HG02623 (cell line): ENCODE data around the gene HECA.
"Not testable (repeated sequence)": the region's sequence is repeated elsewhere in the genome, so short reads cannot be mapped to it uniquely, and the experiment has no call there.

Source experiments
- ATAC-seq: cut with Tn5 transposase; IDR thresholded peaks from one replicate; pipeline ENCODE4 v1.9.1; 2021; ENCODE audit warnings: moderate library complexity; ENCODE audit not compliant: unreplicated experiment

The HECA gene

DNA sequence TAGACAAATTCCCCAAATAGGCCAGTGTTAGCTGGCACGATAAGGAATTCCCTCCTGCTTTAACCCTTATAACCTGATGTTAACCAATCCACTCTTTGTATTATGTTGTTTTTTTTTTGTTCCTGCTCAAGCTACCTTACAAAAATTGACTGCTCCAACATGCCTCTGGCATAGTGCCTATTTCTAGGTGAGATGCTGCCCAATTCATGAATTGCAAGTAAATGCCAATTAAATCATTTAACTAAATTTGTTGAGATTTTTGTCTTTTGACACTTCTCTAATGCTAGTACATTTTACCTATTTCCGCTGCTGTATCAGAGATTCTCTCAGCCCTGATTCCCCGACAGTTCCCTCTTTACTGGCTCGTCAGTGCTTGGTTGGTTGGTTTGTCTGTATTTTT lies 66.5 kb downstream of the HECA start:
- ATAC-seq: no peak

- no peak for ATAC-seq
Observed at GRCh38 chr6:139204978-139205377, 70.1 kb downstream of the HECA start.

- no peak for ATAC-seq
Observed at GRCh38 chr6:139205843-139206242, 71.0 kb downstream of the HECA start.

- not testable (repeated sequence) for ATAC-seq
Observed at GRCh38 chr6:139210766-139211165, 75.9 kb downstream of the HECA start.

DNA sequence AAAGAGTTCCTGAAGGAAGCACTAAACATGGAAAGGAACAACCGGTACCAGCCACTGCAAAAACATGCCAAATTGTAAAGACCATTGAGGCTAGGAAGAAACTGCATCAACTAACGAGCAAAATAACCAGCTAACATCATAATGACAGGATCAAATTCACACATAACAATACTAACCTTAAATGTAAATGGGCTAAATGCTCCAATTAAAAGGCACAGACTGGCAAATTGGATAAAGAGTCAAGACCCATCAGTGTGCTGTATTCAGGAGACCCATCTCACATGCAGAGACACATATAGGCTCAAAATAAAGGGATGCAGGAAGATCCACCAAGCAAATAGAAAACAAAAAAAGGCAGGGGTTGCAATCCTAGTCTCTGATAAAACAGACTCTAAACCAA lies 77.6 kb downstream of the HECA start:
- not testable (repeated sequence) for ATAC-seq

DNA sequence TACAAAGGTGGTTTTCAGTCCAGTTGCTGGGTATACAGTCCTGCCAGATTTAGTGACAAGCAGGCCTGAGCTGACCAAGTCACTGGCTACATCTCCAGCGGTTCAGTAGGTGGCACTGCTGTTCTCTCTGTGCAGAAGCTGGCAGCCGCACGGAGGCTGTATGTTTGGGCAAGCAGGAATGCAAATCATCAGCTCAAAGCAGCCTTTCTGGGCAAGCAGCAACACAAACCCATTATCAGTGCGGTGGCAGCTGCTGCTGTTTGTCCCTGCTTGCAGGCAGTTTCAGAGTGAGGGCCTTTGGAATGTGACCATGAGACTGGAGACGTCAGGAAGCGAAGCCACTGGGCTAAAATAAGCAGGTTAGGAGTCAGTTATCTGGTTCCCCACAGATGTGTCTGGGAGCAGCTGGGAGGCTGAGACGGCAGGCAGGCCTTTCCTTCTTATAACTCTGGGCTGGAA lies 84.4 kb downstream of the HECA start:
- peak; percentile 100 for ATAC-seq

DNA sequence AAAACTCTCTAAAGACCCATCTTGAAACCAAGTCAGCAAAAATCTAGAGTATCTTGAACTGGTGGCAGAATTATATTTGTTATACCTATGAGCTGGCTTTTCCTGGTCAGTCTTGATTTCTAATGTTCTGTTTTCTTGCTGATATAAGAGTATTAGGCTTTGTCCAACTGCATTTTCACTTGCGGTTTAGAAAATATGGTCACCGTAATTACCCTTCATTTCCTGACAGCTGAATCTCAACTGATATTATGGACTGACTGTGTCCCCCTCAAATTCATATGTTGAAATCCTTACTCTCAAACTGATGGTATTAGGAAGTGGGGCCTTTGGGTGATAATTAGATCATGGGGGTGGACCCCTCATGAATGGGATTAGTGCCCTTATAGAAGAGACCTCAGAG lies 84.9 kb downstream of the HECA start:
- ATAC-seq: no peak

DNA sequence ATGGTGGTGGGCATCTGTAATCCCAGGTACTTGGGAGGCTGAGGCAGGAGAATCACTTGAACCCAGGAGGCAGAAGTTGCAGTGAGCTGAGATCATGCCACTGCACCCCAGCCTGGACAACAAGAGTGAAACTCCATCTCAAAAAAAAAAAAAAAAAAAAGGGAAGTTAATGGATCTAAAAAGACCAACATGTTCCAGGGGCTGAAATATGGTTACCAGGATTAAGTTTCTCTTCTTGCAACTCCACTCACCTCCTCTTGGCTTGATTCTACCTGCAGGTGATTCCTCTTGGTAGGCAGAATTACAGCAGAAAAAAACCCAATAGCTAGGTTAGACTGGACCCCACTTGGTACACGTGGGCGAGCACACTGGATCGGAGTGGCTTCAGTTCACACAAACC lies 93.5 kb downstream of the HECA start:
- not testable (repeated sequence) for ATAC-seq
